ENCODE results near the gene SLC16A4.
A peak's percentile ranks its signal among the peaks of the same experiment; 100 is the strongest.
"Not testable (repeated sequence)": the region's sequence is repeated elsewhere in the genome, so short reads cannot be mapped to it uniquely, and the experiment has no call there.

Gene SLC16A4

GRCh38 chr1:110390692-110391245 lies at the start of gene SLC16A4:
Gene SLC16A4 (minus strand): TSS chr1:110391026. CDS start chr1:110389323, 1,703 bp downstream.
- peak; percentile 32 for DNase-seq

DNA sequence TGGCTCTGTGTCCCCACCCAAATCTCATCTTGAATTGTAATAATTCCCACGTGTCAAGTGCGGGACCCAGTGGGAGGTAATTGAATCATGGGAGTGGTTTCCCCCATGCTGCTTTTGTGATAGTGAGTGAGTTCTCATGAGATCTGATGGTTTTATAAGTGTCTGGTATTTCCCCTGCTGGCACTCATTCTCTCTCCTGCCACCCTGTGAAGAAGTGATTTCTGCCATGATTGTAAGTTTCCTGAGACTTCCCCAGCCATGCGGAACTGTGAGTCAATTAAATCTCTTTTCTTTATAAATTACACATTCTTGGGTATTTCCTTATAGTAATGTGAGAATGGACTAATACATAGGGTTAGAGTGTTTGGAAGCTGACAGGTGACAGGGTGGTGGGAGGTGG lies 49.0 kb upstream of the SLC16A4 start:
- not testable (repeated sequence) for DNase-seq

DNA sequence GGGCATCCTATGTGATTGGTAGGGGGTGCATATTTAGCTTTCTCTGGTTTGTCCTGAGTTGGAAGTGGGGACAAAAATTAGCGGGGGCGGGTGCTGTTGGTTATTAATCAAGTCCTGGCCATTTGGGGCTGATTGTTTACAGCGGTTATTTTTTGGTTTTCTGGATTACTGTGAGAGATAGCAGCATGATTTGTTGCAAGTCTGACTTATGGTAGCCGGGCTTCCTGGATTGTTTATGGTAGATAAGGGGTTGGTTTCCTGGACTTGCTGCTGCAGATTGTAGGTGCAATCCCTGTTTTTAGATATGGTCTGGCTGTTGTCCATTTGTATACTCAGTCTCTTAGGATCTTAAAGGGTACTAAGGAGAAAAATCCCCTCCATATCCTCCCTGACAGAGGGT lies 48.1 kb upstream of the SLC16A4 start:
- DNase-seq, result no peak

DNA sequence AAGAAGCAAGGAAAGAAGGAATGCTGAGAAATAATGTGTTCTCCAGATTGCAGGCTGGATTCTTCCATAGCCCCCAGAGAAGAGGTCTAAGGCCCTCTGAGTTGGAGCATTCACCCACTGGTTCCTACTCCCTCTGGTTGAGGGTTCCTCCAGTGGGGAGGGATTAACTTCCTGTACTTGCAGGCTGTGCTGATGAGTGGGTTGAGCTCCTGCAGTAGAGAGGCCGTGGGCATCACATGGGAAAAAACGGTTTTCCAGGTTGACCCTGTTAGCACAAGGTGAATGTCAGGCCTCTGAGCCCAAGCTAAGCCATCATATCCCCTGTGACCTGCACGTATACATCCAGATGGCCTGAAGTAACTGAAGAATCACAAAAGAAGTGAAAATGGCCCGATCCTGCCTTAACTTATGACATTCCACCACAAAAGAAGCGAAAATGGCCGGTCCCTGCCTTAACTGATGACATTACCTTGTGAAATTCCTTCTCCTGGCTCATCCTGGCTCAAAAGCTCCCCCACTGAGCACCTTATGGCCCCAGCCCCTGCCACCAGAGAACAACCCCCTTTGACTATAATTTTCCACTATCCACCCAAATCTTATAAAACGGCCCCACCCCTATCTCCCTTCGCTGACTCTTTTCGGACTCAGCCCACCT lies 46.9 kb upstream of the SLC16A4 start:
- DNase-seq, result not testable (repeated sequence)

- no peak for DNase-seq
Observed at GRCh38 chr1:110436635-110437034, 45.8 kb upstream of the SLC16A4 start.

GRCh38 chr1:110434946-110435345 lies 44.1 kb upstream of the SLC16A4 start:
- DNase-seq, result no peak

- no peak for DNase-seq
Observed at GRCh38 chr1:110433803-110434202, 43.0 kb upstream of the SLC16A4 start.

- DNase-seq, result no peak
Observed at GRCh38 chr1:110433213-110433612, 42.4 kb upstream of the SLC16A4 start.

DNA sequence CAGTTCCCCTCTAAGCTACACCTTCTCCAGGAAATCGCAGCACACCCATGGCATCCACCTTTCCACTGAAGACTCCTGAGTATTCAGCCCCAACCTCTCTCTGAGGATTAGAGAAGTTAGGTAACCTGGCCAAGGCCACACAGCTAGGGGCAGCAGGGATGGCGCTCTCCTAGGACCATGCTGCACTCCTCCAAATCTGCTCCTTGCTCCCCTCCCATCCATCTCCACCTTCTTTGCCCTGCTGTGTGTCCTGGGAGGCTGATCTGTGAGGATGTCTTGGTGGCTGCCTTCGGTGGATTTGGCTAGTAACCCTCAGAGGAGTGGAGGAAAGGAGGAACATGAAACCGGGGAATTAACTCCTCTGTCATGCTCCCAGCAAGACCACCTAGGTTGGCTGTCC lies 40.1 kb upstream of the SLC16A4 start:
- DNase-seq, result no peak

DNA sequence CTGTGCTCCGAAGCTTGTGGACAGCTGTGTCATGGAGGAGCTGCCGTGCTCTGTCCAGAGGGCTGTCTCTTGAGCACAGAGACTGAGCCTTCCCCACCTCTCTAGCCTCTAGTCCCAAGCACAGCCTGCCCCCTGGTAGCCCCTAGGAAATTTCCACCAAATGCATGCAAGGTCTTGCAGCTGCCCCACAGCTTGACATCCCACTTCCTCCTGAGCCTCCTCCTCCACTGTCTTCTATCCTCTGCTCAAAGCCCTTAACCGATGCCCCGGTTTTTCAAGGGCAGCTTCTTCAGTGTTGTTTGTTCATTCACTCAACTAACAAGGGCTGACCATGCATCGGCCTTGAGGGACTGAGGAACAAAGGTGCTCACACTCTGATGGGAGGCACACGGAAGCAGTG lies 39.5 kb upstream of the SLC16A4 start:
- no peak for DNase-seq

DNA sequence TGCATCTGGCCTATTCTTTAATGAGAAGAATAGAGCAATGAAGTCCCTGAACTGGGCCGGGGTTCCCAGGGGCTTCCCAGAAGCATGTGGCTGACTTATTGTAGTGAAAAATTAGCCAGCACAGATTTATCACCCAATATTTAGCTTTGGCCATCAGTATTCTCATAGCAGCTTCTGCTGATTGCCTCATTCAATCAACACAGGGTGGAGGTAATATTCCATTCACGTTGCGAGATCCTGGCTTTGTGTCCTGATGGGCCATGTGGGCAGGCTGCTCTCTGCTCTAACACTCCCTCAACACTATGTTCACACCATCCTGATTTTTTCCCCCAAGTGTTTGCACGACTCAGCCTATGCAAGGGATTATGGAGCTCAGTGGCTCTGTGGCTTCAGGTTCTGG lies 38.1 kb upstream of the SLC16A4 start:
- no peak for DNase-seq

- DNase-seq, result no peak
Observed at GRCh38 chr1:110426854-110427253, 36.0 kb upstream of the SLC16A4 start.

DNA sequence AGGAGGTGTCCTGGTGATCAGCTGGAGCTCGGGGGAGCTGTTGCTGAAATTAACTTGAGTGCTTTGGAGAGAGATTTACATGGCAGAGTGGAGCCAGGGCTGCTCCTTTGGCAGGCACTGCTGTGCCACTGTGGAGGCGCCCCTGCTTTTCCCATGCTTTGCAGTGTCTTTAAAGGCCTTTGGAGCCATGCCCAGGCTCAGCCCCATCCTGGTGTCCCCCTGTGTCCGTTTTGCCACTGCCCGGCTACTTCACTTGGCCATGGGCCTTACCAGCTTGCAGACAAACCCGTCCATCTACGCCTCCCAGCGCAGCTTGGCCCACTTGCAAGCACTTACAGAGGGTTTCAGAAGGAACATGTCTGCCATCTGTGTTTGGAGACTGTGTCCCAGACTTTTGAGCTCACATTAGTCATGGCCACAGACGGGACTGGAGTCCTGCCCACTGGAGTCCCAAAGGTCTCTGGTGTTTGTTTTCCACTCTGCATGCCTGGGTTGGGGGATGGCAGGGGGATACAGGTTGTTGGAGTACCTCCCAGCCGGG lies 34.9 kb upstream of the SLC16A4 start:
- no peak for DNase-seq

- no peak for DNase-seq
Observed at GRCh38 chr1:110424699-110425611, 34.1 kb upstream of the SLC16A4 start.

- no peak for DNase-seq
Observed at GRCh38 chr1:110420874-110421793, 30.3 kb upstream of the SLC16A4 start.

DNA sequence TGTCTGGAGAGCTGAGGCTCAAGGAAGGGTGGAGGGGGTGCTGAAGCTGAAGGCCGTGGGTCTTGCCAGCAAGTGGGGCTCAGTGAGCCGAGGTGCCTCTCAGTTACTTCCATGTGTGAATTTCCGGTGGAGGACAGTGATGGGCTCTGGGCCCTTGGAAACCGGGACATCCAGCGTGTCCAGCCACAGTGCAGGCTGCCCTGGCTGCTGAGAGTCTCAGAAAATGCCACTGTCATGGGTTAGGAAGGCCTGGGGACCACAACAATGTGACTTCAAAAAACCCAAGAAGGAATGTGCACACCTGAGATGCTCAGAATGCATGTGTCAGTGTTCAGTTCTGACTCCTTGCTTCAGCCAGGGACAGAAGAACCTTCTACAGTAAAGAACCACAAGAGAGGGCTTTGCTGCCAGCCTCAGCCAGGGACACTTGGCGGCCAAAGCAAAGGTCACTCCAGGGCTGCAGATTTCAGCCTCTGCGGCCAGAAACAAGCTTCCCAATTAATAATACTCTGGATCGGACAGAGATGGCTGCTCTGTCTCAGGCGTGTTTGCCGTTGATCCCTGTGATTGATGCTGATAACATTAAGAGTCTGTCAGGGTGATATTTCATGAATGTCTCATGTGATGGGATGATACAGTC lies 29.3 kb upstream of the SLC16A4 start:
- DNase-seq, result no peak

DNA sequence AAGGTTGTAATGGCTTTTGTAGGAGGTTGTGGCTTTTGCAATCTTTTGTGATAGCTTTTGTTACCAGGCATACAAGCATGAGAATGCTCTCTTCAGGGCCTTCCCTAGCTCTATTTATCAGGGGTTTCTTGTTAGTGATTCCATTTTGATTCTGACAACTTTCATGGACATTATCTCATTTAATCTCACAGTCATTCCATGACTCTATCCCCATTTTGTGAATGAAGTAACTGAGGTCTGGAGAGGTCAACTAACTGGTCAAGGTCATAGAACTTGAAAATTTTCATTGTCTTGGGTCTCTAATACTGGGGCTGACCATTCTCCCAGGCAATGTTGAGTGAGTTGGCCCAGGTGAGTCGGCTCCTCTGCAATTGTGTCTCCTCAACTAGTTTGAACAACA lies 27.9 kb upstream of the SLC16A4 start:
- DNase-seq, result no peak

DNA sequence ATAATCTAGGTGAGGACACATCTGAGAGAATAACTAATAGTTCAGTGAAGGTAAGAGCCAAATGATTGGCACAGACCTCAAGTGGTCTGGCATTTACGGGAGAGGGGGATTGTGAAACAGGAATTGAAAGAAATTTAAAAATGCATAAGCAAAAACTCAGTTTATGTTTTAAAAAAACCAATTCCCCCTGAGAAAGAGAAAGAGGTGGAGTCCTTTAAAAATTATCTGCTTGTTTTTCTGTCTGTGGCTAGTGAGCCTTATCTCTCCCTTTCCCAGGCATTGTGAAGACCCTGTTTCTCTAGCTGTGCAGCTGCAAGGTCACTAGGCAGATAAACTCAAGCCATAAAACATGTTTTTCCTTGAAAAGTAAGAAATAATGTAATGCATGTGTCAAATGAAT lies 22.2 kb upstream of the SLC16A4 start:
- DNase-seq, result not testable (repeated sequence)

- DNase-seq, result peak; percentile 26
Observed at GRCh38 chr1:110412576-110412975, 21.8 kb upstream of the SLC16A4 start.

- DNase-seq, result no peak
Observed at GRCh38 chr1:110411173-110411735, 20.4 kb upstream of the SLC16A4 start.

DNA sequence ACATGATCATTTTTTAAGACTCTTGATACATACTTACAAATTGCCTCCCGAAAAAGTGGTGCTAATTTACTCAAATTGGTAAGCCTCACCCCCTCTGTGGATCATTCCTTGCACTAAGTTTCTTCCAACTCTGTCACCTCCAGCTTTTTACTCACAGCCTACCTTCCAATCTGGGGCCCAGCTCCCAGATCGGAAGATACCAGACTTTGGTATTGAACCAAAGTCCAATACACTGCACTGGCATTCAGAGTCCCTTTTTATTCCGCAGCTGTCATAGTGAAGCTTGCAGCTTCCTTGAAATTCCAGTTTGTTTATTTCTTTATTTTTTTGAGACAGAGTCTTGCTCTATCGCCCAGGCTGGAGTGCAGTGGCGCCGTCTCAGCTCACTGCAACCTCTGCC lies 18.5 kb upstream of the SLC16A4 start:
- DNase-seq, result no peak

DNA sequence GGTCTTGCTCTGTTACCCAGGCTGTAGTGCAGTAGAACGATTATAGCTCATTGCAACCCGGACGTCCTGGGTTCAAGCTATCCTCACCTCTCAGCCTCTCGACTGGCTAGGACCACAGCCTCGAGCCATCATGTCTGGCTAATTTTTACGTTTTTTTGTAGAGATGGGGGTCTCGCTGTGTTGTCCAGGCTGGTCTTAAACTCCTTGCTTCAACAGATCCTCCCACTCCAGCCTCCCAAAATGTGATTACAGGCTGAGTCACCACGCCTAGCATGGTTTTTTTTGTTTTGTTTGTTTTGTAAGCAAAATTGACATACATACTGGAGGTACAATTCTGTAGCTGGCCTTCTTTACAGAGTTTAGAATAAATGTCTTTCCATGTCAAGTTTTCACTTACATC lies 17.7 kb upstream of the SLC16A4 start:
- no peak for DNase-seq
